Gastroesophageal sphincter (tissue), 2 donors: ENCODE results near the gene LIPC.

Experiments
- EP300 ChIP-seq: sonication (generic); formaldehyde crosslinking; IDR thresholded peaks from one replicate; pipeline ENCODE4 v1.6.1; 2017; ENCODE audit warnings: antibody characterized with exemption, mild to moderate bottlenecking
- POLR2AphosphoS5 ChIP-seq: sonication (generic); formaldehyde crosslinking; IDR thresholded peaks from one replicate; pipeline ENCODE4 v1.6.1; 2017; ENCODE audit warnings: antibody characterized with exemption

DNA sequence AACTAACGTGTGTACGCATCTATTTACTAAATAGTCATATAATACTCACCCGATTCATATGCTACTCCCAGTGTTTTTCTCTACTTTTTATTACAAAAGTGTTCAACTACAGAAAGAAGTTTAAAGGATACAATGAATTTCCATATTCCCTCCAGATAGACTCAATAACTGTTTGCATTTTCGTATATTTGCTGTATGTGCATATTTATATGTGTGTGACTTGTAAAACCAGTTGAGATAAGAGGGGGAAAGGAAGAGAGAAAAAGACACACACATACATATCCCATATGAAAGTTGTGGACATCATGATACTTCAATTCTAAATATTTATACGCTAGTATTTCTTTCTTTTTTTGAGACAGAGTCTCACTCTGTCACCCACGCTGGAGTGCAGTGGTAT is 14.1 kb downstream of the LIPC start:
- no peak for TF ChIP-seq POLR2AphosphoS5
- no peak for TF ChIP-seq EP300
